OCI-LY7 (cell line): Measurements from ENCODE around the gene NUP205.

ENCODE experiments used
- CTCF ChIP-seq: fragments of 200-600 bp; sonication (generic); conservative IDR thresholded peaks from 2 replicates; pipeline ENCODE4 v1.5.1; 2014; ENCODE audit warnings: mild to moderate bottlenecking, antibody characterized with exemption, low read length, moderate library complexity, mixed read lengths
- EZH2phosphoT487 ChIP-seq: fragments of 200-600 bp; sonication (generic); IDR thresholded peaks from 2 replicates; pipeline ENCODE4 v1.6.1; 2018; ENCODE audit warnings: low read depth, borderline replicate concordance, mild to moderate bottlenecking, mixed run types, antibody characterized with exemption, low read length, moderate library complexity, mixed read lengths

- TF ChIP-seq CTCF: no peak
- TF ChIP-seq EZH2phosphoT487: no peak
Measured at GRCh38 chr7:135659159-135659846, 101.6 kb downstream of the NUP205 start.
